HepG2 (cell line): ENCODE results near the gene CFTR. TPM values are rescaled to one million over a fixed set of nuclear protein-coding genes. Genes with fewer than 3 reads are reported as not detected.
A peak's percentile ranks its signal among the peaks of the same experiment; 100 is the strongest.

ENCODE experiments used
- ATAC-seq: fragments of 200-7000 bp; cut with Tn5 transposase; 3 replicates; pipeline ENCODE4 v1.9.1; 2020; ENCODE audit warnings: mild to moderate bottlenecking, moderate library complexity
- BruUV-seq: library from RNA; stranded (reverse); fragments of 400-500 nt; replicated peaks from 2 replicates; lab custom pipeline; 2021; lab: Mats Ljungman, UMichigan
- CTCF ChIA-PET: fragments of 300-600 bp; formaldehyde crosslinking; extraction: SDS; loops from one replicate; lab custom pipeline; 2021; ENCODE audit warnings: low total read pairs, inconsistent platforms, low intra/inter-chr PET ratio; lab: Yijun Ruan, JAX
- POLR2A ChIA-PET: fragments of 350-600 bp; sonication (Branson Sonifier 250); formaldehyde crosslinking; loops from one replicate; lab custom pipeline; 2020; ENCODE audit warnings: antibody characterized with exemption, inconsistent platforms; lab: Yijun Ruan, JAX
- DNase-seq: peaks from one replicate; pipeline ENCODE4 v3.0.0-alpha.2; 2015; ENCODE audit warnings: low spot score
- FAIRE-seq: peaks from 3 replicates; lab custom pipeline; 2011; peaks lifted over from hg19 to GRCh38; lab: Jason Lieb, UNC
- H2AFZ ChIP-seq: one replicate; pipeline ENCODE4 v1.6.1; 2011; ENCODE audit warnings: low read length, inconsistent platforms
- H3K27ac ChIP-seq: fragments of 300-600 bp; 3 replicates; pipeline ENCODE4 v1.8.0; 2011; ENCODE audit warnings: mixed run types, mild to moderate bottlenecking, mixed read lengths, low read length, inconsistent platforms; ENCODE audit not compliant: insufficient read depth; ENCODE audit errors: extremely low read length
- H3K27me3 ChIP-seq, 2 experiments: fragments of 200-600 bp in 1 of 2; 2 replicates in 1 of 2; 3 replicates in 1 of 2; pipeline versions ENCODE4 v1.6.0 to v1.8.0; 2011; ENCODE audit warnings: low read length in 2 of 2, mild to moderate bottlenecking in 2 of 2, moderate library complexity in 2 of 2, inconsistent platforms in 1 of 2; ENCODE audit not compliant: insufficient read depth in 2 of 2, control insufficient read depth in 1 of 2
- H3K36me3 ChIP-seq, 2 experiments: fragments of 200-600 bp in 1 of 2; replicated peaks in 1 of 2; 2 replicates in 1 of 2; 3 replicates in 1 of 2; pipeline versions ENCODE4 v1.5.1 to v1.8.0; 2011; ENCODE audit warnings: low read length in 2 of 2, inconsistent platforms in 1 of 2; ENCODE audit not compliant: insufficient read depth in 2 of 2, control insufficient read depth in 1 of 2
- H3K4me1 ChIP-seq: 2 replicates; pipeline ENCODE4 v1.5.1; 2012; ENCODE audit warnings: low read length, inconsistent platforms; ENCODE audit not compliant: insufficient read depth
- H3K4me2 ChIP-seq: 2 replicates; pipeline ENCODE4 v1.6.0; 2011; ENCODE audit warnings: low read depth, low read length, inconsistent platforms
- H3K4me3 ChIP-seq, 3 experiments: fragments of 200-600 bp in 1 of 3; sonication (generic), shearing (Covaris generic) in 1 of 3; replicated peaks in 1 of 3; 2 replicates each; pipeline ENCODE4 v1.5.1; 2011 to 2016; ENCODE audit warnings: low read length in 3 of 3, inconsistent platforms in 2 of 3, low read depth in 2 of 3, mild to moderate bottlenecking in 2 of 3, control low read depth in 1 of 3, mixed read lengths in 1 of 3; ENCODE audit not compliant: insufficient read depth in 1 of 3
- H3K79me2 ChIP-seq: one replicate; pipeline ENCODE4 v1.6.1; 2011; ENCODE audit warnings: low read length, inconsistent platforms; ENCODE audit not compliant: insufficient read depth
- H3K9ac ChIP-seq: 2 replicates; pipeline ENCODE4 v1.6.0; 2011; ENCODE audit warnings: mild to moderate bottlenecking, low read depth, low read length, inconsistent platforms; ENCODE audit not compliant: insufficient read depth
- H3K9me3 ChIP-seq: 2 replicates; pipeline ENCODE4 v1.5.1; 2012; ENCODE audit warnings: mild to moderate bottlenecking, low read length
- H4K20me1 ChIP-seq: 2 replicates; pipeline ENCODE4 v1.6.0; 2011; ENCODE audit warnings: inconsistent platforms, mild to moderate bottlenecking, low read length, moderate library complexity; ENCODE audit not compliant: insufficient read depth
- ARID4A ChIP-seq: sonication (generic); formaldehyde crosslinking; IDR thresholded peaks from 2 replicates; pipeline ENCODE4 v1.5.0; 2020; ENCODE audit warnings: mild to moderate bottlenecking, missing genetic modification reagents, borderline replicate concordance
- DPF2 ChIP-seq: sonication (generic); formaldehyde crosslinking; IDR thresholded peaks from 2 replicates; pipeline ENCODE4 v1.4.0; 2020; ENCODE audit warnings: mild to moderate bottlenecking, low read depth, missing genetic modification reagents, borderline replicate concordance
- GATAD2A ChIP-seq: IDR thresholded peaks from 2 replicates; pipeline ENCODE4 v1.6.1; 2016
- HNF4G ChIP-seq, 2 experiments: sonication (generic) in 1 of 2; formaldehyde crosslinking in 1 of 2; IDR thresholded peaks; 2 replicates each; pipeline versions ENCODE4 v1.4.0 to v1.6.1; 2011 to 2020; ENCODE audit warnings: borderline replicate concordance in 2 of 2, low read depth in 2 of 2, mild to moderate bottlenecking in 2 of 2, low read length in 1 of 2, missing genetic modification reagents in 1 of 2, moderate library complexity in 1 of 2
- JUN ChIP-seq: sonication (generic); formaldehyde crosslinking; IDR thresholded peaks from 2 replicates; pipeline ENCODE4 v1.4.0; 2020; ENCODE audit warnings: mild to moderate bottlenecking, missing genetic modification reagents
- SETDB1 ChIP-seq: sonication (generic); formaldehyde crosslinking; IDR thresholded peaks from 2 replicates; pipeline ENCODE4 v1.5.1; 2020; ENCODE audit warnings: missing genetic modification reagents, mild to moderate bottlenecking, borderline replicate concordance
- SMARCE1 ChIP-seq: fragments of 450-650 bp; IDR thresholded peaks from 2 replicates; pipeline ENCODE4 v1.6.1; 2017; ENCODE audit warnings: borderline replicate concordance
- SPEN ChIP-seq: sonication (generic); formaldehyde crosslinking; IDR thresholded peaks from 2 replicates; pipeline ENCODE4 v1.5.1; 2020; ENCODE audit warnings: low read depth, mild to moderate bottlenecking, missing genetic modification reagents
- THAP11 ChIP-seq: IDR thresholded peaks from 2 replicates; pipeline ENCODE4 v1.6.1; 2016; ENCODE audit warnings: missing biosample characterization, missing genetic modification reagents
- ZNF317 ChIP-seq: sonication (generic); formaldehyde crosslinking; IDR thresholded peaks from 2 replicates; pipeline ENCODE4 v1.5.0; 2020; ENCODE audit warnings: mild to moderate bottlenecking, missing genetic modification reagents
- WGBS: methylation state at CpG from one replicate; pipeline ENCODE4 v1.1.6; 2017; ENCODE audit warnings: low lambda C conversion rate; 5-methylcytosine and 5-hydroxymethylcytosine counted together
- in situ Hi-C: cut with HindIII; loops from 2 replicates; pipeline ENCODE4 v1.10.0; 2017; ENCODE audit warnings: low pct_unique_long_range_greater_than_20kb; ENCODE audit not compliant: extremely low pct_ligation_motif_present
- intact Hi-C: fragments of 100-400 bp; cut with micrococcal nuclease; formaldehyde crosslinking; loops from one replicate; pipeline ENCODE4 v1.10.0; 2022; ENCODE audit not compliant: unreplicated experiment
- polyA plus RNA-seq, 8 experiments: library from polyadenylated mRNA; depleted of rRNA in 3 of 8; stranded (reverse) in 7 of 8; unstranded in 1 of 8; fragments of >200 nt; fragmentation: Illumina TruSeq in 4 of 8; extraction: Trizol in 4 of 8; gene quantifications; 2 replicates each; pipeline versions ENCODE4 v1.2.1 to v1.2.3, GENCODE V29; 2011 to 2016; ENCODE audit warnings: low read depth in 4 of 8, missing spikeins in 1 of 8, mixed read lengths in 1 of 8; ENCODE audit not compliant: insufficient read depth in 1 of 8
- total RNA-seq, 5 experiments: library from RNA; depleted of rRNA; stranded (reverse); fragments of >200 nt; fragmentation: Illumina TruSeq; extraction: Trizol; gene quantifications; 2 replicates each; pipeline ENCODE4 v1.2.3, GENCODE V29; 2016; ENCODE audit warnings: low read depth in 1 of 5
- TF ChIP-seq, protein P1 (sequence below): sonication (generic); formaldehyde crosslinking; IDR thresholded peaks from 2 replicates; pipeline ENCODE4 v1.8.1; 2023; ENCODE audit warnings: missing genetic modification reagents, inconsistent platforms, borderline replicate concordance

Gene CFTR
- total and polyA plus RNA-seq, 2 of the 13 experiments (the other 11 are each of a cell fraction or from before 2014, with no cell fraction given), result not detected

GRCh38 chr7:117631652-117632051, 151.8 kb downstream of the CFTR start:
- no peak for TF ChIP-seq JUN (CRISPR knock-in tag)
- TF ChIP-seq ZNF317 (CRISPR knock-in tag), result 0 out of 2 replicates have a peak, but pooled peaks have one; percentile 25
- TF ChIP-seq, all 625 proteins: peak for 1
- DNase-seq, result no peak
- no peaks in the 10 kb centered on the region for H3K27me3 ChIP-seq
- in situ Hi-C loops (no loop called here), intact Hi-C loops (no loop called here)
- no peak overlapping the region for H3K4me2 ChIP-seq
- no peak overlapping the region for H2AFZ ChIP-seq
- ChIA-PET POLR2A (no interaction called here), CTCF (no interaction called here)
- FAIRE-seq, result no peak
- H3K36me3 ChIP-seq, result no peaks in the 10 kb centered on the region
- no peaks in the 10 kb centered on the region for H3K9me3 ChIP-seq
- no peaks in the 10 kb centered on the region for H4K20me1 ChIP-seq
- H3K79me2 ChIP-seq, result no peaks in the 10 kb centered on the region
- H3K4me1 ChIP-seq, result peaks cover 5% of the 10 kb centered on the region; the same call in 1 of the 2 replicates
- no peak for ATAC-seq
- no peak overlapping the region for H3K27ac ChIP-seq
- no peak overlapping the region for H3K9ac ChIP-seq
- WGBS, result 4% methylated on average over 3 of the region's 3 CpGs
- BruUV-seq, result no TSS peak
- H3K4me3 ChIP-seq, result no peak overlapping the region

DNA sequence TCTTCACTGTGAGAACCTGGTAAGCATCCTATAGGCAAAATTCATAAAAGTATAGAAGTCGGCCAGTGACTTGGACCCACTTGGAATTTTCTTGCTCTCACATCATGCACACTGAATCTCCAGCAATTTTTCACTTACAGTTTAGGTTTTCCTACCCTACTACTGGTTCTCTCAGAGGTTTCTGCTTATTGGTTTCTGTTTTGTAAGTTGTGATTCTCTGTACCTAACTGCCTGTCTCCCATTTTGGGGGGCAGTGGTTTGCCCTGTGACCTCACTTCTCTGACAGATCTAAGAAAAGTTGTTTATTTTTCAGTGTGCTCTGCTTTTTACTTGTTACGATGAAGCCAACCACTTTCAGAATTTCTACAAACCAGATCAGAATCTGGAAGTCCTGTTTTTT, 158.1 kb downstream of the CFTR start:
- no peak overlapping the region for H2AFZ ChIP-seq

More for the DNA sequence above, 158.1 kb downstream of the CFTR start:
- Histone ChIP-seq H3K9ac (no peak overlapping the region), H3K4me2 (no peak overlapping the region), H4K20me1 (0 out of 2 replicates have a peak, but pooled peaks cover 2% of the 10 kb centered on the region)
- DNase-seq (no peak), ATAC-seq (no peak)
- TF ChIP-seq HNF4G (IDR thresholded peaks at IDR 0.05; ENCODE audit: borderline replicate concordance, low read depth, low read length) (no peak), HNF4G (CRISPR knock-in tag; IDR thresholded peaks at IDR 0.05; ENCODE audit: borderline replicate concordance, low read depth) (no peak), SMARCE1 (no peak), SETDB1 (no peak), DPF2 (CRISPR knock-in tag) (no peak), ARID4A (no peak), GATAD2A (CRISPR knock-in tag) (no peak), SPEN (CRISPR knock-in tag) (no peak), THAP11 (no peak)
- TF ChIP-seq, protein P1, sequence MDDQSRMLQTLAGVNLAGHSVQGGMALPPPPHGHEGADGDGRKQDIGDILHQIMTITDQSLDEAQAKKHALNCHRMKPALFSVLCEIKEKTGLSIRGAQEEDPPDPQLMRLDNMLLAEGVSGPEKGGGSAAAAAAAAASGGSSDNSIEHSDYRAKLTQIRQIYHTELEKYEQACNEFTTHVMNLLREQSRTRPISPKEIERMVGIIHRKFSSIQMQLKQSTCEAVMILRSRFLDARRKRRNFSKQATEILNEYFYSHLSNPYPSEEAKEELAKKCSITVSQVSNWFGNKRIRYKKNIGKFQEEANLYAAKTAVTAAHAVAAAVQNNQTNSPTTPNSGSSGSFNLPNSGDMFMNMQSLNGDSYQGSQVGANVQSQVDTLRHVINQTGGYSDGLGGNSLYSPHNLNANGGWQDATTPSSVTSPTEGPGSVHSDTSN, result no peak
- TF ChIP-seq, all 625 proteins: peak for 0
- H3K4me1 ChIP-seq, result no peaks in the 10 kb centered on the region
- H3K9me3 ChIP-seq, result no peaks in the 10 kb centered on the region
- BruUV-seq, result no TSS peak
- no peaks in the 10 kb centered on the region for H3K79me2 ChIP-seq
- FAIRE-seq, result no peak
- H3K27me3 ChIP-seq, result no peaks in the 10 kb centered on the region
- intact Hi-C loops (no loop called here), in situ Hi-C loops (no loop called here)
- no peaks in the 10 kb centered on the region for H3K36me3 ChIP-seq
- no peak overlapping the region for H3K4me3 ChIP-seq
- H3K27ac ChIP-seq, result no peak overlapping the region
- ChIA-PET POLR2A (no interaction called here), CTCF (no interaction called here)
- WGBS, result 3% methylated on average over 2 of the region's 2 CpGs
